NCI-H1417 treated with DMSO at 0.1 percent for 48 hours (cell line): ENCODE measurements around the gene ANKRD13A.
"Not testable (repeated sequence)": the region's sequence is repeated elsewhere in the genome, so short reads cannot be mapped to it uniquely, and the experiment has no call there.

Source experiments
- DNase-seq: peaks from one replicate; lab custom pipeline; 2025; lab: John Stamatoyannopoulos, UW

The ANKRD13A gene

DNA sequence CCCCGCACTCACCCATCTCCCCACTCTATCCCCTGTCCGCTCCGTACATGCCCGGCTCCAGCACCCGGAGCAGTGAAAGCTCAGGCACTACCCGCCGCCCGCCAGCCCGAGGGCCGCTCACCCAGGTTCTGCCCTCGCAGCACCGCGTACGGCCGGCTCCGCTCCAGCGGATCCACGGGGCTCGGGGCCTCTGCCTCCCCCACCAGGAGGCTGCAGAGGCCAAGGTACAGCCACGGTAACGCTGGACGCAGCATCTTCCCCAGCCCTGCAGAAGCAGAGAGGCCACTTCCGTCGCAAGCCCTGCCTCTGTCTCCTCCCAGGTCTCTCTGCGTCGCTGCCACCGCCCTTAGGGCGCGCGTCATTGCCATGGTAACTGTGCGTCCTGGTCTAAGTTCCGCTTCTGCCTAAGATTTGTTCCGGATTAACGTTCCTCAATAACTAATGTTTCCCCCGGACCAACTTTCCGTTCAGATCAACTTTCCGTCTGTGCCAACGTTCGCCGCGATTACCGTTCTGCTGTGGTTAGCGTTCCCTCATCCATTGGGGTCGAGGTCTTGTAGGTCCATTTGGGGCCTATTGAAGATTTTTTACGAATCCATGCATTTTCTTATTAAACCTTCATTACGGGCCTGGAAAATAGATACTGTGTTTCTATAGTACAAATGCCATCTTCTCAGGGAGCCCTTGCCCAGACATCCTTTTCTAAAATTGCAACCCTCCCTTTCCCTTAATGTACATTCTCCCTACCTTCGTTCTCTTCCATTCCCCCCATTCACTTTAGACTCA lies 49.2 kb downstream of the ANKRD13A start, which contains the start of gene C12orf76:
Gene C12orf76 (minus strand): TSS at position 281 of the 786 bp plus-strand sequence. CDS start 27 bp downstream, at position 254.
- DNase-seq = peak; percentile 98

DNA sequence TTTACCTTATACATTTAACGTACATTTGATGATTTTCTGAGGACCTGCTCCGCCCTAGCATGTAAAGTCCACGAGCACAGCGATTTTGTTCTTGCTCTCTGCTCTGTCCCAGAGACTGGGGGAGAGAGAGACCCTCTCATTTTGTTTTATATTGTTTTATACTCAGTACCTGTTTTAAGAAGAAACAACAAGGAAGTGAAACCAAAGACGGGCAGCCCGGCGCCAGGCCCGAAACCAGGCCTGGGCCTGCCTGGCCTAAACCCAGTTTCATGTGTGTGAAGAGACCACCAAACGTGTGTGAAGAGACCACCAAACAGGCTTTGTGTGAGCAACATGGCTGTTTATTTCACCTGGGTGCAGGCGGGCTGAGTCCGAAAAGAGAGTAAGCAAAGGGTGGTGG lies 49.8 kb downstream of the ANKRD13A start:
- not testable (repeated sequence) for DNase-seq

DNA sequence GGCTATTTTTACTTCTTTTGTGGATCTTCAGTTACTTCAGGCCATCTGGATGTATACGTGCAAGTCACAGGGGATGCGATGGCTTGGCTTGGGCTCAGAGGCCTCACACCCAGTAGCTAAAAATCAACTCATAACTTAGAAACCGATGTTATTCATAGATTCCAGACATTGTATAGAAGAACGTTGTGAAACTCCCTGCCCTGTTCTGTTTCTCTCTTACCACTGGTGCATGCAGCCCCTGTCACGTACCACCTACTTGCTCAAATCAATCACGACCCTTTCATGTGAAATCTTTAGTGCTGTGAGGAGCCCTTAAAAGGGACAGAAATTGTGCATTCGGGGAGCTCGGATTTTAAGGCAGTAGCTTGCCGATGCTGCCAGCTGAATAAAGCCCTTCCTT lies 50.4 kb downstream of the ANKRD13A start:
- not testable (repeated sequence) for DNase-seq

- DNase-seq = no peak
Measured at GRCh38 chr12:110050927-110051326, 51.7 kb downstream of the ANKRD13A start.

DNA sequence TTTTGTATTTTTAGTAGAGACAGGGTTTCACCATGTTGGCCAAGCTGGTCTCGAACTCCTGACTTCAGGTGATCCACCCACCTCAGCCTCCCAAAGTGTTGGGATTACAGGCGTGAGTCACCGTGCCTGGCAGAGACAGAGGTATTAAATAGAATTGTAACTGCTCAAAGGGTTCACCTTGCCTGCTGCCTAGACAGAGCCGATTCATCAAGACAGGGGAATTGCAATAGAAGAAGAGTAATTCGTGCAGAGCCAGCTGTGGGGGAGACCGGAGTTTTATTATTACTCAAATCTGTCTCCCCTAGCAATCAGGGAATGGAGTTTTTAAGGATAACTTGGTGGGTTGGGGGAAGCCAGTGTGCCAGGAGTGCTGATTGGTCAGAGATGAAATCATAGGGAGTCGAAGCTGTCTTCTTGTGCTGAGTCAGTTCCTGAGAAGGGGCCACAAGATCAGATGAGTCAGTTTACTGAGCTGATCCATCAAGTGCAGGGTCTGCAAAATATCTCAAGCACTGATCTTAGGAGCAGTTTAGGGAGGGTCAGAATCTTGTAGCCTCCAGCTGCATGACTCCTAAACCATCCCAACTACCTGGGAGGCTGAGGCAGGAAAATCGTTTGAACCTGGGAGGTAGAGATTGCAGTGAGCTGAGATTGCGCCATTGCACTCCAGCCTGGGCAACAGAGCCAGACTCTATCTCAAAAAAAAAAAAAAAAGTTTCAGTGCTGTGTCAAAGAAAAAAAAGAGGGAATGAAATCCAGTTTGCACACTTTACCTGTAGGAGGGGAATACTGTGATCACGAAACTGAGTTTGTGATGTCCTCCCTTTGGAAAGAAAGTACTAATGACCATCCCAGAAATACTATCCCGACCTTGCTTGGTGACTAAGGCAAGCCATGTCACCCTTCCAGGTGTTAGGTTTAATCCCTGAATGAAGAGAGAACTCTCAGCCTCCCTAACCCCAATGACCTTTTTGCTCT lies 56.4 kb downstream of the ANKRD13A start:
- not testable (repeated sequence) for DNase-seq

- DNase-seq = not testable (repeated sequence)
Measured at GRCh38 chr12:110056643-110057042, 57.4 kb downstream of the ANKRD13A start.

- DNase-seq = no peak
Measured at GRCh38 chr12:110058875-110059615, 59.8 kb downstream of the ANKRD13A start.

DNA sequence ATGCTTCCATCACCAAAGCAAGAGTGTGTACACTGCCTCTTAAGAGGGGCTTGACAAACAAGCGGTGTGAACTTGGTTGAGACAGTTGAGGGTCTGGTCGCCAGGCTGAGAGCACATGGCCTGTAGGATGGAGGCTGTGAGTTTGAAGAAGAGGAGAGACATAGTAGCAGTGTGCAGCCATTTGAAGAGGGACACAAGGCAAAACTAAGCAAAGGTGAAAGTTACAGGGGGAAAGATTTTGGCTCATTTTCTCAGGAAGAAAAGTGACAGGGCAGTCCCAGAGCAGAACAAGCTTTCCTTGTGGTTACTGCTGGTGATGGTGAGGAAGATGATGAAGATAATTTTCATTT lies 60.4 kb downstream of the ANKRD13A start:
- DNase-seq = no peak

- no peak for DNase-seq
Measured at GRCh38 chr12:110062241-110062640, 63.0 kb downstream of the ANKRD13A start.

- no peak for DNase-seq
Measured at GRCh38 chr12:110065540-110065939, 66.3 kb downstream of the ANKRD13A start.

DNA sequence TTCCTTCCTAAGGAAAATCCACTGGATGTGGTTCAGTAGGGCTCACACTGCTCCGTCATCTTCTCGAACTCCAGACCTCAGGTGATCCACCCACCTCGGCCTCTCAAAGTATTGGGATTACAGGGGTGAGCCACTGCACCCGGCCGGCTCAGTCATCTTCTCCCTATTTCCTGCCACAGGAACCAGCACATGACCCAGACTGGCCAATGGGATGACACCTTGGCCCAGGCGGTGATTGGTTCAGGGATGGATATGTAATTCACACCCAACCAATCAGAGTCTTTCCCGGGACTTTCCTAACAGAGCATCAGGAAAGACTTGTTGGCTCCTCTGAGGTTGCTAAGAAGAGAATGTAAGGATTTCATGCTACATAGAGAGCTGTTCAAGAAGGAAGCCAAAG lies 68.3 kb downstream of the ANKRD13A start:
- DNase-seq = no peak

GRCh38 chr12:110068115-110068514 lies 68.9 kb downstream of the ANKRD13A start:
- DNase-seq = not testable (repeated sequence)

DNA sequence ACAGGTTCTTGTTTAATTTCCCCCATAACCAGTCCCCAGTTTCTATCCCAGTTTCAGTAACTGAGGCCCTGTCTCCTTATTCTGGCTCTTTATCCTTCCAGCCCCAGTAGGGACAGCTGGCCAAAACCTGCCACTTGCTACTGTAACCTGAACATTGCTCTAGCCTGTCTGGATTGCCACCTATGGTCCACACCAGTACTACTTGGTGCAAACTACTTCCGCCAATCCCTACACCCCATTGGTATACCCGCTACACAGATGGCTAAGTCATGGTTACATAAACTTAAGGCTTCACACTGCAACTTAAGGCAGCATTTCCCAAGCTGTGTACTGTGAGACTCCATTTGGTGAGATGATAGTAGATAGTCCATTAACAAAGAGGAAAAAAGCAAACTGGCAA lies 69.4 kb downstream of the ANKRD13A start:
- DNase-seq = no peak

DNA sequence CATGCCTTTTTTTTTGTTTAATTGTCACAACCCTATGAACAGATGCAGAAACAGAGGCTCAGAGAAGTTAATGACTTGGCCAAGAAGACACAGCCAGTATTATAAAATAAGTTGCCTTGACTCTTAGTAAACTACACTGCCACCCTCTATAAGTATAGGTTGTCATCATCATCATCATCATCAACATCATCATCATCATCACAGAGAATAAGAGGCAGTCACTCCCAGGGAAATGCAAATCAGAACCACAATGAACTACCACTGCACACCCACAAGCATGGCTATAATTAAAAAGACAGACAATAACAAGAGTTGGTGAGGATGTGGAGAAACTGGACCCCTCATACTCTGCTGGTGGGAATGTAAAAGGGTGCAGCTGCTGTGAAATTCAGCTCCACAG lies 72.3 kb downstream of the ANKRD13A start:
- no peak for DNase-seq

DNA sequence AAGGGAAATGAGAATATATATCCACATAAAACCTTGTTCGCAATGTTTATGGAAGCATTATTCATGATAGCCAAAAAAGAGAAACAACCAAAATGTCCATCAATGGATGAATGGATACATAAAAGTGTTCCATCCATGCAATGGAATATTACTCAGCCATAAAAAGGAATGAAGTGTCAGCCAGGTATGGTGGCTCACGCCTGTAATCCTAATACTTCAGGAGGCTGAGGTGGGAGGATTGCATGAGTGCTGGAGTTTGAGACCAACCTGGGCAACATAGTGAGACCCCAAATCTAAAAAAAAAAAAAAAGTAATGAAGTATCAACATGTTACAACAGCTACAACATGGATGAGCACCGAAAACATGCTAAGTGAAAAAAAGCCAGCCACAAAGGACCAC lies 72.7 kb downstream of the ANKRD13A start:
- DNase-seq = no peak

GRCh38 chr12:110072636-110073035 lies 73.4 kb downstream of the ANKRD13A start:
- DNase-seq = not testable (repeated sequence)

- peak; percentile 49 for DNase-seq
Measured at GRCh38 chr12:110073049-110073831, 74.0 kb downstream of the ANKRD13A start.

DNA sequence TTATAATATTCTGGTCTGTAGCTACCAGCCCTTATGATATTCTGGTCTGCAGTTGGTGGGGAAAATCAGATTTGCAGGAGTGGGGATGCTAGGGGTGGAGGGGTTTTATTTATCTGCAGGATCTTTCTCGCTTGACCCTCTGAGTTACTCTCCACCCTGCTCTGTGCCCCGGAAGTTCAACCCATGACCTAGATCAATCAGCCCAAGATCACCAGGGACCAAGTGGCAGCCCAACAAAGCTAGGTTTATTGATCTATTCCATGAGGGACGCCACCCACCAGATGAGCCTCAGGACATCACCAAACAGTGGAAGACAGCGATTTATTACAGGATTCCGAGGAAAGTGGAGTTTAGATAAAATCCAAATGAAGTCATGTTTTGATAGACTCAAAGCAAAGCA lies 74.9 kb downstream of the ANKRD13A start:
- no peak for DNase-seq

DNA sequence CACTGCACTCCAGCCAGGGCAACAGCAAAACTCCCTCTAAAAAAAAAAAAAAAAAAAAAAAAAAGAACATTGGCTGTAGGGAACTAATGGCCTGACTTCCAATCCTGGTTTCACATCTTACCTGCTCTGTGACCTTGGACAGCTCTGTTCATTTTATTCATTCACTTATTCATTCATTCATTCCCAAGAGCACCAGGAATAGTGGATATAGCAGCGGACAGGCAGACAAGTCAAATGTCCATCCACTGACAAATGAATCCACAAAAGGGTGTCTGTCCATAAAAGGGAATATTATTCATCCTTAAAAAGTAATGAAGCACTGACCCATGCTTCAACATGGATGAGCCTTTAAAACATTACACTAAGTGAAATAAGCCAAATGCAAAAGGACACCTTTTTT lies 76.7 kb downstream of the ANKRD13A start:
- DNase-seq = no peak

DNA sequence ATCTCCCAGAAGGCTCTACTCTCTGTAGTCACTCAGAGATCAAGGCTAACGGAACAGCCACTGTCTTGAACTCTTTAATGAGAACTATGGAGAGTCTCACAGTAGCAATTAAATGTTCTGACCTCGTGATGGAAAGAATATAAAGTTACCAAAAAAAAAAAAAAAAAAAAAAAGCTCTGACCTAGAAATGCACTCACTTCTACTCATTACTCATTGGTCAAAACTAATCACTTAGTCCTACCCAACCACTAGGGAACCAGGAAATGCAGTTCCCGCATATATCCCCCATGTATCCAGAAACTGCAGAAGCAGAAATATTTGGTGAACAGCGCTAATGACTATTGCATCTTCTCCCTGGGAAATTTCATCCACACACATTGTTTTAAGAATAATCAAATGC lies 78.6 kb downstream of the ANKRD13A start:
- DNase-seq = no peak
